HepG2 (cell line): ENCODE data around the gene CS. TPM values are rescaled to one million over a fixed set of nuclear protein-coding genes. Genes with fewer than 3 reads are reported as not detected.

Source experiments
- AGO2 ChIP-seq: fragments of 200-400 bp; formaldehyde crosslinking; optimal IDR thresholded peaks from 2 replicates; pipeline ENCODE3; 2017; ENCODE audit warnings: mild to moderate bottlenecking, low read depth, low read length, moderate library complexity
- ARNTL ChIP-seq: sonication (generic); formaldehyde crosslinking; IDR thresholded peaks from 2 replicates; pipeline ENCODE4 v1.4.0; 2020; ENCODE audit warnings: mild to moderate bottlenecking, missing genetic modification reagents
- CBFB ChIP-seq: sonication (generic); formaldehyde crosslinking; IDR thresholded peaks from 2 replicates; pipeline ENCODE4 v1.4.0; 2020; ENCODE audit warnings: missing genetic modification reagents
- KDM2A ChIP-seq: sonication (generic); formaldehyde crosslinking; IDR thresholded peaks from 2 replicates; pipeline ENCODE4 v1.4.0; 2020; ENCODE audit warnings: low read depth, missing genetic modification reagents, borderline replicate concordance
- NFE2L2 ChIP-seq: fragments of 150-350 bp; IDR thresholded peaks from 2 replicates; pipeline ENCODE4 v1.6.1; 2014; ENCODE audit warnings: low read length
- NFIC ChIP-seq: IDR thresholded peaks from 2 replicates; pipeline ENCODE4 v1.6.1; 2012; ENCODE audit warnings: mild to moderate bottlenecking, low read length, inconsistent platforms
- PAWR ChIP-seq: sonication (generic); formaldehyde crosslinking; IDR thresholded peaks from 2 replicates; pipeline ENCODE4 v1.4.0; 2020; ENCODE audit warnings: missing genetic modification reagents, mild to moderate bottlenecking, borderline replicate concordance
- PHF21A ChIP-seq: sonication (generic); formaldehyde crosslinking; IDR thresholded peaks from 2 replicates; pipeline ENCODE4 v1.5.0; 2020; ENCODE audit warnings: mild to moderate bottlenecking, missing genetic modification reagents
- RAD21 ChIP-seq: fragments of 450-650 bp; formaldehyde crosslinking; IDR thresholded peaks from 2 replicates; pipeline ENCODE4 v1.5.0; 2020; ENCODE audit warnings: mild to moderate bottlenecking
- SETDB1 ChIP-seq: sonication (generic); formaldehyde crosslinking; IDR thresholded peaks from 2 replicates; pipeline ENCODE4 v1.5.1; 2020; ENCODE audit warnings: missing genetic modification reagents, mild to moderate bottlenecking, borderline replicate concordance
- SIX4 ChIP-seq: sonication (generic); formaldehyde crosslinking; IDR thresholded peaks from 2 replicates; pipeline ENCODE4 v1.4.0; 2020; ENCODE audit warnings: missing genetic modification reagents
- SOX13 ChIP-seq, 3 experiments: fragments of 450-650 bp in 1 of 3; sonication (generic) in 1 of 3; formaldehyde crosslinking in 1 of 3; IDR thresholded peaks in 2 of 3; conservative IDR thresholded peaks in 1 of 3; 2 replicates each; pipeline versions ENCODE4 v1.5.0 to v1.6.1; 2016 to 2020; ENCODE audit warnings: antibody characterized with exemption in 1 of 3, mild to moderate bottlenecking in 1 of 3, missing compliant biosample characterization in 1 of 3, missing genetic modification reagents in 1 of 3, moderate library complexity in 1 of 3
- SP5 ChIP-seq: IDR thresholded peaks from 2 replicates; pipeline ENCODE4 v1.6.1; 2016; ENCODE audit warnings: low read depth, borderline replicate concordance
- ZFYVE20 ChIP-seq: sonication (generic); formaldehyde crosslinking; IDR thresholded peaks from 2 replicates; pipeline ENCODE4 v1.8.0; 2023; ENCODE audit warnings: low read depth, mild to moderate bottlenecking, moderate library complexity, missing genetic modification reagents, borderline replicate concordance
- ZNF235 ChIP-seq: sonication (generic); formaldehyde crosslinking; IDR thresholded peaks from 2 replicates; pipeline ENCODE4 v1.8.1; 2023; ENCODE audit warnings: mild to moderate bottlenecking, missing genetic modification reagents, borderline replicate concordance
- ZNF317 ChIP-seq: sonication (generic); formaldehyde crosslinking; IDR thresholded peaks from 2 replicates; pipeline ENCODE4 v1.5.0; 2020; ENCODE audit warnings: mild to moderate bottlenecking, missing genetic modification reagents
- ZNF367 ChIP-seq: sonication (generic); formaldehyde crosslinking; IDR thresholded peaks from 2 replicates; pipeline ENCODE4 v1.4.0; 2020; ENCODE audit warnings: missing genetic modification reagents, borderline replicate concordance
- ZNF543 ChIP-seq: sonication (generic); formaldehyde crosslinking; IDR thresholded peaks from 2 replicates; pipeline ENCODE4 v1.4.0; 2020; ENCODE audit warnings: mild to moderate bottlenecking, missing genetic modification reagents
- ZNF674 ChIP-seq: sonication (generic); formaldehyde crosslinking; IDR thresholded peaks from 2 replicates; pipeline ENCODE4 v1.5.0; 2020; ENCODE audit warnings: low read depth, mild to moderate bottlenecking, missing genetic modification reagents
- ZNF790 ChIP-seq: sonication (generic); formaldehyde crosslinking; IDR thresholded peaks from 2 replicates; pipeline ENCODE4 v1.8.0; 2022; ENCODE audit warnings: missing genetic modification reagents, mild to moderate bottlenecking, borderline replicate concordance
- polyA plus RNA-seq, 8 experiments: library from polyadenylated mRNA; depleted of rRNA in 3 of 8; stranded (reverse) in 7 of 8; unstranded in 1 of 8; fragments of >200 nt; fragmentation: Illumina TruSeq in 4 of 8; extraction: Trizol in 4 of 8; gene quantifications; 2 replicates each; pipeline versions ENCODE4 v1.2.1 to v1.2.3, GENCODE V29; 2011 to 2016; ENCODE audit warnings: low read depth in 4 of 8, missing spikeins in 1 of 8, mixed read lengths in 1 of 8; ENCODE audit not compliant: insufficient read depth in 1 of 8
- total RNA-seq, 5 experiments: library from RNA; depleted of rRNA; stranded (reverse); fragments of >200 nt; fragmentation: Illumina TruSeq; extraction: Trizol; gene quantifications; 2 replicates each; pipeline ENCODE4 v1.2.3, GENCODE V29; 2016; ENCODE audit warnings: low read depth in 1 of 5
- TF ChIP-seq, protein P1 (sequence below): sonication (generic); formaldehyde crosslinking; IDR thresholded peaks from 2 replicates; pipeline ENCODE4 v1.9.0; 2021; ENCODE audit warnings: mild to moderate bottlenecking, missing genetic modification reagents
- TF ChIP-seq, protein P2 (sequence below): sonication (generic); formaldehyde crosslinking; IDR thresholded peaks from 2 replicates; pipeline ENCODE4 v1.4.0; 2020; ENCODE audit warnings: mild to moderate bottlenecking, missing genetic modification reagents

CS gene
- total and polyA plus RNA-seq, 2 of the 13 experiments (the other 11 are each of a cell fraction or from before 2014, with no cell fraction given), result 173 to 175 TPM

DNA sequence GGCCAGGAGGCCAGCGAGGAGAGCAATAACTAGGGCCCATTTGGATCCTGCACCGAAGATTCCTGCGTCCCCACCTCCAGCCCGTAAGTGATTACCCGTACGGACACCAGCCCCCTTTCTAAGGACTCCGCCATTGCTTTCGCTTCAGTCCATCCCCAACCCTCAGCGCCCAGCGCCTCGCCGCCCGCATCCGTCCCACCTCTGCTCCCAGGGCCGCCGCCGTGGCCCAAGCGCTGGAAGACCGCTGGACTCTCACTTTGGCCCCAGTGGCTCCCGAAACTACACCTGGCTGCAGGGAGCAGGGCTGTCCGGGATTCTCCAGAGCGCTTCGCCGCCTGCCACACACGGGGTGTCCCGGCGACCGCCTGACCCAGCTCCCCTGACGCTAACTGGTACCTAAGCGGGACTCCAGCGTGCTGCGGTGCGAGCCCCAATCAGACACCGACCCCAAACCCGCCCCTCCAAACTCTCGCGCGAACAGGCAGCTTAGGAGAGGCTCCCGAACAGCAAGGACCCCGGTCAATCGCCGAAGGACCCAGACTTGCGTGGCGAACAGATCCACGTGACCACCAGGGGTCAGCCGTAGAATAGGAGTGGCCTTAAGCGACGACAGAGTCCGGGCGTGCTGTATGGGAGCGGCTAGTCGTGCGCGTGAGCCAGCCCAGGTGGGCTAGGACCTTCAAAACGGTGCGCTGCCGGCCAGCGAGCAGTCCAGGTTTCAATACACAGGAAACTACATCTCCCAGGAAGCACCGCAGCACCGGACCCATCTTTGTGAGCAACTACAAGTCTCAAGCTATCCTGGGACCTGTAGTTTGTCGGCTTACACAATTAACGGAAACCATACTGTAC, 15.7 kb upstream of the CS start, which contains the start of gene CNPY2 (continued):
- TF ChIP-seq, protein P1, sequence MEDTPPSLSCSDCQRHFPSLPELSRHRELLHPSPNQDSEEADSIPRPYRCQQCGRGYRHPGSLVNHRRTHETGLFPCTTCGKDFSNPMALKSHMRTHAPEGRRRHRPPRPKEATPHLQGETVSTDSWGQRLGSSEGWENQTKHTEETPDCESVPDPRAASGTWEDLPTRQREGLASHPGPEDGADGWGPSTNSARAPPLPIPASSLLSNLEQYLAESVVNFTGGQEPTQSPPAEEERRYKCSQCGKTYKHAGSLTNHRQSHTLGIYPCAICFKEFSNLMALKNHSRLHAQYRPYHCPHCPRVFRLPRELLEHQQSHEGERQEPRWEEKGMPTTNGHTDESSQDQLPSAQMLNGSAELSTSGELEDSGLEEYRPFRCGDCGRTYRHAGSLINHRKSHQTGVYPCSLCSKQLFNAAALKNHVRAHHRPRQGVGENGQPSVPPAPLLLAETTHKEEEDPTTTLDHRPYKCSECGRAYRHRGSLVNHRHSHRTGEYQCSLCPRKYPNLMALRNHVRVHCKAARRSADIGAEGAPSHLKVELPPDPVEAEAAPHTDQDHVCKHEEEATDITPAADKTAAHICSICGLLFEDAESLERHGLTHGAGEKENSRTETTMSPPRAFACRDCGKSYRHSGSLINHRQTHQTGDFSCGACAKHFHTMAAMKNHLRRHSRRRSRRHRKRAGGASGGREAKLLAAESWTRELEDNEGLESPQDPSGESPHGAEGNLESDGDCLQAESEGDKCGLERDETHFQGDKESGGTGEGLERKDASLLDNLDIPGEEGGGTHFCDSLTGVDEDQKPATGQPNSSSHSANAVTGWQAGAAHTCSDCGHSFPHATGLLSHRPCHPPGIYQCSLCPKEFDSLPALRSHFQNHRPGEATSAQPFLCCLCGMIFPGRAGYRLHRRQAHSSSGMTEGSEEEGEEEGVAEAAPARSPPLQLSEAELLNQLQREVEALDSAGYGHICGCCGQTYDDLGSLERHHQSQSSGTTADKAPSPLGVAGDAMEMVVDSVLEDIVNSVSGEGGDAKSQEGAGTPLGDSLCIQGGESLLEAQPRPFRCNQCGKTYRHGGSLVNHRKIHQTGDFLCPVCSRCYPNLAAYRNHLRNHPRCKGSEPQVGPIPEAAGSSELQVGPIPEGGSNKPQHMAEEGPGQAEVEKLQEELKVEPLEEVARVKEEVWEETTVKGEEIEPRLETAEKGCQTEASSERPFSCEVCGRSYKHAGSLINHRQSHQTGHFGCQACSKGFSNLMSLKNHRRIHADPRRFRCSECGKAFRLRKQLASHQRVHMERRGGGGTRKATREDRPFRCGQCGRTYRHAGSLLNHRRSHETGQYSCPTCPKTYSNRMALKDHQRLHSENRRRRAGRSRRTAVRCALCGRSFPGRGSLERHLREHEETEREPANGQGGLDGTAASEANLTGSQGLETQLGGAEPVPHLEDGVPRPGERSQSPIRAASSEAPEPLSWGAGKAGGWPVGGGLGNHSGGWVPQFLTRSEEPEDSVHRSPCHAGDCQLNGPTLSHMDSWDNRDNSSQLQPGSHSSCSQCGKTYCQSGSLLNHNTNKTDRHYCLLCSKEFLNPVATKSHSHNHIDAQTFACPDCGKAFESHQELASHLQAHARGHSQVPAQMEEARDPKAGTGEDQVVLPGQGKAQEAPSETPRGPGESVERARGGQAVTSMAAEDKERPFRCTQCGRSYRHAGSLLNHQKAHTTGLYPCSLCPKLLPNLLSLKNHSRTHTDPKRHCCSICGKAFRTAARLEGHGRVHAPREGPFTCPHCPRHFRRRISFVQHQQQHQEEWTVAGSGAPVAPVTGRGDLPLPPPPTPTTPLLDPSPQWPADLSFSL (CRISPR knock-in tag), result 0 out of 2 replicates have a peak, but pooled peaks have one; percentile 24
- TF ChIP-seq ZNF317 (CRISPR knock-in tag), result no peak
- TF ChIP-seq CBFB, result peak; percentile 34; the same call in 1 of the 2 replicates
- peak; percentile 97 for TF ChIP-seq ARNTL
- no peak for TF ChIP-seq PAWR (CRISPR knock-in tag)
- peak; percentile 79; the same call in 1 of the 2 replicates for TF ChIP-seq ZNF790 (CRISPR knock-in tag)
- 0 out of 2 replicates have a peak, but pooled peaks have one; percentile 73 for TF ChIP-seq ZNF367 (CRISPR knock-in tag)
- TF ChIP-seq SETDB1 (CRISPR knock-in tag), result no peak
- no peak for TF ChIP-seq SIX4 (CRISPR knock-in tag)
- peak; percentile 95 for TF ChIP-seq AGO2
- 0 out of 2 replicates have a peak, but pooled peaks have one; percentile 7 for TF ChIP-seq SP5 (CRISPR knock-in tag)
- no peak for TF ChIP-seq SOX13 (IDR thresholded peaks at IDR 0.05)
- TF ChIP-seq SOX13 (CRISPR knock-in tag; conservative IDR thresholded peaks at IDR 0.05 in 1 of 2, IDR thresholded peaks at IDR 0.05 in 1 of 2), result peak in 1 of 2 experiments; percentile 32; a peak in 1 of 4 replicates
- peak; percentile 74 for TF ChIP-seq RAD21
- no peak for TF ChIP-seq NFIC
- peak; percentile 92 for TF ChIP-seq KDM2A (CRISPR knock-in tag)
- no peak for TF ChIP-seq ZNF235
- TF ChIP-seq PHF21A (CRISPR knock-in tag), result peak; percentile 89
- TF ChIP-seq ZFYVE20 (CRISPR knock-in tag), result peak; percentile 68; the same call in 1 of the 2 replicates
- no peak for TF ChIP-seq NFE2L2
- TF ChIP-seq ZNF543 (CRISPR knock-in tag), result no peak; the same call in 1 of the 2 replicates
- no peak for TF ChIP-seq ZNF674
- TF ChIP-seq, protein P2, sequence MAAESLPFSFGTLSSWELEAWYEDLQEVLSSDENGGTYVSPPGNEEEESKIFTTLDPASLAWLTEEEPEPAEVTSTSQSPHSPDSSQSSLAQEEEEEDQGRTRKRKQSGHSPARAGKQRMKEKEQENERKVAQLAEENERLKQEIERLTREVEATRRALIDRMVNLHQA (CRISPR knock-in tag), result no peak
